ENCODE results near the gene LIPH. TPM values are rescaled to one million over a fixed set of nuclear protein-coding genes. Genes with fewer than 3 reads are reported as not detected.
A peak's percentile ranks its signal among the peaks of the same experiment; 100 is the strongest.

The LIPH gene
- total and polyA plus RNA-seq, 2 of the 8 experiments (the other 6 are each of a cell fraction or from before 2014, with no cell fraction given): 0.08 TPM; not detected in 1

DNA sequence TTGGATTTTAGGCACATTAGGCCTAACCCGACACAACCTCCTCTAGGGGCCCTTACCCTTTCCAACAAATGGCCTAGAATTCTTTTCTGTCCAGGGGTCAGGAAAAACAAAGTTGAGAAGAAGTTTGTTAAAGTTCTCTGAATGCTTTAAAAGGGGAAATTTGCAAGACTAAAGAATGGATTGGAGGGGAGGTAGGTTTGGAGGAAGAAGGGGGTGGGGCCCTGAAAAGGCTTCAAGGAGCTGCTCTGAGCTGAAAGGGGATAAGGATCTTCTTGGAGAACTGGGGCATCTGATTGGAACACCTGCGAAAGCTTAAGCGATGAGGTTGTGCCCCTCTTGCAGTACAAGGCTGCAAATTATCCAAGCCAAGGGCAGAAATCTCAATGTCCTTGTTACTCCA is 29.8 kb upstream of the LIPH start (continued):
- TF ChIP-seq, protein P1, sequence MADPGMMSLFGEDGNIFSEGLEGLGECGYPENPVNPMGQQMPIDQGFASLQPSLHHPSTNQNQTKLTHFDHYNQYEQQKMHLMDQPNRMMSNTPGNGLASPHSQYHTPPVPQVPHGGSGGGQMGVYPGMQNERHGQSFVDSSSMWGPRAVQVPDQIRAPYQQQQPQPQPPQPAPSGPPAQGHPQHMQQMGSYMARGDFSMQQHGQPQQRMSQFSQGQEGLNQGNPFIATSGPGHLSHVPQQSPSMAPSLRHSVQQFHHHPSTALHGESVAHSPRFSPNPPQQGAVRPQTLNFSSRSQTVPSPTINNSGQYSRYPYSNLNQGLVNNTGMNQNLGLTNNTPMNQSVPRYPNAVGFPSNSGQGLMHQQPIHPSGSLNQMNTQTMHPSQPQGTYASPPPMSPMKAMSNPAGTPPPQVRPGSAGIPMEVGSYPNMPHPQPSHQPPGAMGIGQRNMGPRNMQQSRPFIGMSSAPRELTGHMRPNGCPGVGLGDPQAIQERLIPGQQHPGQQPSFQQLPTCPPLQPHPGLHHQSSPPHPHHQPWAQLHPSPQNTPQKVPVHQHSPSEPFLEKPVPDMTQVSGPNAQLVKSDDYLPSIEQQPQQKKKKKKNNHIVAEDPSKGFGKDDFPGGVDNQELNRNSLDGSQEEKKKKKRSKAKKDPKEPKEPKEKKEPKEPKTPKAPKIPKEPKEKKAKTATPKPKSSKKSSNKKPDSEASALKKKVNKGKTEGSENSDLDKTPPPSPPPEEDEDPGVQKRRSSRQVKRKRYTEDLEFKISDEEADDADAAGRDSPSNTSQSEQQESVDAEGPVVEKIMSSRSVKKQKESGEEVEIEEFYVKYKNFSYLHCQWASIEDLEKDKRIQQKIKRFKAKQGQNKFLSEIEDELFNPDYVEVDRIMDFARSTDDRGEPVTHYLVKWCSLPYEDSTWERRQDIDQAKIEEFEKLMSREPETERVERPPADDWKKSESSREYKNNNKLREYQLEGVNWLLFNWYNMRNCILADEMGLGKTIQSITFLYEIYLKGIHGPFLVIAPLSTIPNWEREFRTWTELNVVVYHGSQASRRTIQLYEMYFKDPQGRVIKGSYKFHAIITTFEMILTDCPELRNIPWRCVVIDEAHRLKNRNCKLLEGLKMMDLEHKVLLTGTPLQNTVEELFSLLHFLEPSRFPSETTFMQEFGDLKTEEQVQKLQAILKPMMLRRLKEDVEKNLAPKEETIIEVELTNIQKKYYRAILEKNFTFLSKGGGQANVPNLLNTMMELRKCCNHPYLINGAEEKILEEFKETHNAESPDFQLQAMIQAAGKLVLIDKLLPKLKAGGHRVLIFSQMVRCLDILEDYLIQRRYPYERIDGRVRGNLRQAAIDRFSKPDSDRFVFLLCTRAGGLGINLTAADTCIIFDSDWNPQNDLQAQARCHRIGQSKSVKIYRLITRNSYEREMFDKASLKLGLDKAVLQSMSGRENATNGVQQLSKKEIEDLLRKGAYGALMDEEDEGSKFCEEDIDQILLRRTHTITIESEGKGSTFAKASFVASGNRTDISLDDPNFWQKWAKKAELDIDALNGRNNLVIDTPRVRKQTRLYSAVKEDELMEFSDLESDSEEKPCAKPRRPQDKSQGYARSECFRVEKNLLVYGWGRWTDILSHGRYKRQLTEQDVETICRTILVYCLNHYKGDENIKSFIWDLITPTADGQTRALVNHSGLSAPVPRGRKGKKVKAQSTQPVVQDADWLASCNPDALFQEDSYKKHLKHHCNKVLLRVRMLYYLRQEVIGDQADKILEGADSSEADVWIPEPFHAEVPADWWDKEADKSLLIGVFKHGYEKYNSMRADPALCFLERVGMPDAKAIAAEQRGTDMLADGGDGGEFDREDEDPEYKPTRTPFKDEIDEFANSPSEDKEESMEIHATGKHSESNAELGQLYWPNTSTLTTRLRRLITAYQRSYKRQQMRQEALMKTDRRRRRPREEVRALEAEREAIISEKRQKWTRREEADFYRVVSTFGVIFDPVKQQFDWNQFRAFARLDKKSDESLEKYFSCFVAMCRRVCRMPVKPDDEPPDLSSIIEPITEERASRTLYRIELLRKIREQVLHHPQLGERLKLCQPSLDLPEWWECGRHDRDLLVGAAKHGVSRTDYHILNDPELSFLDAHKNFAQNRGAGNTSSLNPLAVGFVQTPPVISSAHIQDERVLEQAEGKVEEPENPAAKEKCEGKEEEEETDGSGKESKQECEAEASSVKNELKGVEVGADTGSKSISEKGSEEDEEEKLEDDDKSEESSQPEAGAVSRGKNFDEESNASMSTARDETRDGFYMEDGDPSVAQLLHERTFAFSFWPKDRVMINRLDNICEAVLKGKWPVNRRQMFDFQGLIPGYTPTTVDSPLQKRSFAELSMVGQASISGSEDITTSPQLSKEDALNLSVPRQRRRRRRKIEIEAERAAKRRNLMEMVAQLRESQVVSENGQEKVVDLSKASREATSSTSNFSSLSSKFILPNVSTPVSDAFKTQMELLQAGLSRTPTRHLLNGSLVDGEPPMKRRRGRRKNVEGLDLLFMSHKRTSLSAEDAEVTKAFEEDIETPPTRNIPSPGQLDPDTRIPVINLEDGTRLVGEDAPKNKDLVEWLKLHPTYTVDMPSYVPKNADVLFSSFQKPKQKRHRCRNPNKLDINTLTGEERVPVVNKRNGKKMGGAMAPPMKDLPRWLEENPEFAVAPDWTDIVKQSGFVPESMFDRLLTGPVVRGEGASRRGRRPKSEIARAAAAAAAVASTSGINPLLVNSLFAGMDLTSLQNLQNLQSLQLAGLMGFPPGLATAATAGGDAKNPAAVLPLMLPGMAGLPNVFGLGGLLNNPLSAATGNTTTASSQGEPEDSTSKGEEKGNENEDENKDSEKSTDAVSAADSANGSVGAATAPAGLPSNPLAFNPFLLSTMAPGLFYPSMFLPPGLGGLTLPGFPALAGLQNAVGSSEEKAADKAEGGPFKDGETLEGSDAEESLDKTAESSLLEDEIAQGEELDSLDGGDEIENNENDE (IDR thresholded peaks at IDR 0.05; ENCODE audit: insufficient replicate concordance, low read length): peak; percentile 92
- TF ChIP-seq CHD2 (IDR thresholded peaks at IDR 0.05; ENCODE audit: low read length) (no peak), RFX5 (IDR thresholded peaks at IDR 0.05; ENCODE audit: borderline replicate concordance, low read depth, low read length) (no peak), RBBP5 (IDR thresholded peaks at IDR 0.05; ENCODE audit: borderline replicate concordance, low read depth, low read length) (peak; percentile 13; the same call in 1 of the 2 replicates), SP1 (IDR thresholded peaks at IDR 0.05; ENCODE audit: low read depth, low read length) (peak; percentile 60; the same call in 1 of the 2 replicates), EZH2 (IDR thresholded peaks at IDR 0.05; ENCODE audit: low read depth, low read length, severe bottlenecking) (no peak), TAF1 (IDR thresholded peaks at IDR 0.05; ENCODE audit: low read depth, low read length) (peak; percentile 37; the same call in 1 of the 2 replicates), POLR2A (IDR thresholded peaks at IDR 0.05; ENCODE audit: control extremely low read depth in 1 of 2, low read depth in 2 of 2, low read length in 2 of 2) (peak; percentile 74 to 87), POLR2AphosphoS5 (IDR thresholded peaks at IDR 0.05; ENCODE audit: low read depth, low read length) (peak; percentile 68; the same call in 1 of the 2 replicates), GABPA (IDR thresholded peaks at IDR 0.05; ENCODE audit: borderline replicate concordance, insufficient read depth, low read length) (no peak), GTF2F1 (IDR thresholded peaks at IDR 0.05; ENCODE audit: borderline replicate concordance, low read depth, low read length) (no peak), TBP (IDR thresholded peaks at IDR 0.05; ENCODE audit: low read depth, low read length) (peak; percentile 65; the same call in 1 of the 2 replicates), CBX8 (IDR thresholded peaks at IDR 0.05; ENCODE audit: borderline replicate concordance, low read depth, low read length) (no peak)

Measured in H1 (cell line).